ENCODE data around the gene ATXN10. TPM values are rescaled to one million over a fixed set of nuclear protein-coding genes. Genes with fewer than 3 reads are reported as not detected.

The ATXN10 gene
- total and polyA plus RNA-seq, 2 donors (not counting 1 experiment from before 2014, with no cell fraction given), result 52.3 to 95.5 TPM

- H3K27me3 Mint-ChIP-seq, result peaks cover 40% of the 10 kb centered on the region
- Histone ChIP-seq H3K4me1 (ENCODE audit: control insufficient read depth in 2 of 2, insufficient read depth in 2 of 2, low read length in 2 of 2) (no peaks in the 10 kb centered on the region), H3K4me3 (ENCODE audit: control extremely low read depth in 1 of 5, extremely low read depth in 1 of 5, insufficient read depth in 1 of 5, low read depth in 2 of 5, low read length in 4 of 5) (no peak overlapping the region), H4K20me1 (ENCODE audit: control insufficient read depth, insufficient read depth, low read length, poor library complexity, severe bottlenecking) (no peaks in the 10 kb centered on the region), H3K9me3 (ENCODE audit: control extremely low read depth in 1 of 3, control insufficient read depth in 2 of 3, insufficient read depth in 1 of 3, low read length in 2 of 3) (peaks cover 0 to 16% (median 2%) of the 10 kb centered on the region in 3 donors), H3K9ac (ENCODE audit: low read length) (no peak overlapping the region), H3K79me2 (ENCODE audit: control insufficient read depth, insufficient read depth, low read length) (no peaks in the 10 kb centered on the region), H2AFZ (ENCODE audit: insufficient read depth, low read depth, low read length, poor library complexity, severe bottlenecking) (no peak overlapping the region), H3K36me3 (replicated peaks in 1 of 2; ENCODE audit: control extremely low read depth in 1 of 2, control insufficient read depth in 1 of 2, extremely low read depth in 1 of 2, insufficient read depth in 2 of 2, low read length in 1 of 2) (no peaks in the 10 kb centered on the region), H3K27me3 (replicated peaks in 1 of 4; ENCODE audit: control extremely low read depth in 1 of 4, control insufficient read depth in 3 of 4, insufficient read depth in 4 of 4, low read length in 3 of 4) (peaks cover 0 to 34% (median 16%) of the 10 kb centered on the region in 4 experiments), H3K27ac (ENCODE audit: low read length in 2 of 2) (no peak overlapping the region), H3K4me2 (replicated peaks; ENCODE audit: low read depth, low read length, poor library complexity, severe bottlenecking) (no peak overlapping the region)
- intact Hi-C loops (cut with micrococcal nuclease), result no loop called here
- DNase-seq (no peak), ATAC-seq (ENCODE audit: low read depth) (no peak)
- ChIA-PET POLR2A (no interaction called here), CTCF (no interaction called here)
- peaks cover 9% of the 10 kb centered on the region for H3K4me1 Mint-ChIP-seq
- H3K27ac Mint-ChIP-seq, result no peak overlapping the region
- 11% methylated on average over 55 of the region's 55 CpGs for WGBS (ENCODE audit: insufficient coverage)
- H3K4me3 Mint-ChIP-seq, result no peak overlapping the region
- TF ChIP-seq, protein P1, sequence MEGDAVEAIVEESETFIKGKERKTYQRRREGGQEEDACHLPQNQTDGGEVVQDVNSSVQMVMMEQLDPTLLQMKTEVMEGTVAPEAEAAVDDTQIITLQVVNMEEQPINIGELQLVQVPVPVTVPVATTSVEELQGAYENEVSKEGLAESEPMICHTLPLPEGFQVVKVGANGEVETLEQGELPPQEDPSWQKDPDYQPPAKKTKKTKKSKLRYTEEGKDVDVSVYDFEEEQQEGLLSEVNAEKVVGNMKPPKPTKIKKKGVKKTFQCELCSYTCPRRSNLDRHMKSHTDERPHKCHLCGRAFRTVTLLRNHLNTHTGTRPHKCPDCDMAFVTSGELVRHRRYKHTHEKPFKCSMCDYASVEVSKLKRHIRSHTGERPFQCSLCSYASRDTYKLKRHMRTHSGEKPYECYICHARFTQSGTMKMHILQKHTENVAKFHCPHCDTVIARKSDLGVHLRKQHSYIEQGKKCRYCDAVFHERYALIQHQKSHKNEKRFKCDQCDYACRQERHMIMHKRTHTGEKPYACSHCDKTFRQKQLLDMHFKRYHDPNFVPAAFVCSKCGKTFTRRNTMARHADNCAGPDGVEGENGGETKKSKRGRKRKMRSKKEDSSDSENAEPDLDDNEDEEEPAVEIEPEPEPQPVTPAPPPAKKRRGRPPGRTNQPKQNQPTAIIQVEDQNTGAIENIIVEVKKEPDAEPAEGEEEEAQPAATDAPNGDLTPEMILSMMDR (IDR thresholded peaks at IDR 0.05), result no peak
- TF ChIP-seq EZH2 (IDR thresholded peaks at IDR 0.05; ENCODE audit: borderline replicate concordance, insufficient read depth, low read depth, low read length, poor library complexity, severe bottlenecking), result no peak
- no peaks in the 10 kb centered on the region for H3K9me3 Mint-ChIP-seq (ENCODE audit: insufficient read depth)
Measured at GRCh38 chr22:45866646-45867117, 195.0 kb downstream of the ATXN10 start.

GRCh38 chr22:45867118-45867905 is 195.7 kb downstream of the ATXN10 start:
- peaks cover 9% of the 10 kb centered on the region for H3K4me1 Mint-ChIP-seq
- no peak overlapping the region for H3K4me2 ChIP-seq (replicated peaks; ENCODE audit: low read depth, low read length, poor library complexity, severe bottlenecking)
- H3K36me3 ChIP-seq (replicated peaks in 1 of 2; ENCODE audit: control extremely low read depth in 1 of 2, control insufficient read depth in 1 of 2, extremely low read depth in 1 of 2, insufficient read depth in 2 of 2, low read length in 1 of 2), result no peaks in the 10 kb centered on the region
- no peak overlapping the region for H2AFZ ChIP-seq (ENCODE audit: insufficient read depth, low read depth, low read length, poor library complexity, severe bottlenecking)
- no peak overlapping the region for H3K4me3 ChIP-seq (ENCODE audit: control extremely low read depth in 1 of 5, extremely low read depth in 1 of 5, insufficient read depth in 1 of 5, low read depth in 2 of 5, low read length in 4 of 5)
- ChIA-PET CTCF (interaction anchor here (0.6 kb wide), 1 partner anchor 220 kb away, joined by 3 read pairs; no protein-coding TSS in a partner anchor), POLR2A (no interaction called here)
- no peaks in the 10 kb centered on the region for H3K9me3 Mint-ChIP-seq (ENCODE audit: insufficient read depth)
- no peaks in the 10 kb centered on the region for H3K4me1 ChIP-seq (ENCODE audit: control insufficient read depth in 2 of 2, insufficient read depth in 2 of 2, low read length in 2 of 2)
- H3K9ac ChIP-seq (ENCODE audit: low read length), result no peak overlapping the region
- H3K27ac Mint-ChIP-seq, result no peak overlapping the region
- no peak overlapping the region for H3K27ac ChIP-seq (ENCODE audit: low read length in 2 of 2)
- no peaks in the 10 kb centered on the region for H4K20me1 ChIP-seq (ENCODE audit: control insufficient read depth, insufficient read depth, low read length, poor library complexity, severe bottlenecking)
- intact Hi-C loops (cut with micrococcal nuclease), result no loop called here
- no peaks in the 10 kb centered on the region for H3K79me2 ChIP-seq (ENCODE audit: control insufficient read depth, insufficient read depth, low read length)
- H3K4me3 Mint-ChIP-seq, result no peak overlapping the region
- DNase-seq, result no peak
- peaks cover 1 to 19% (median 2%) of the 10 kb centered on the region in 3 donors for H3K9me3 ChIP-seq (ENCODE audit: control extremely low read depth in 1 of 3, control insufficient read depth in 2 of 3, insufficient read depth in 1 of 3, low read length in 2 of 3)
- peaks cover 40% of the 10 kb centered on the region for H3K27me3 Mint-ChIP-seq
- ATAC-seq (ENCODE audit: low read depth), result no peak
- H3K27me3 ChIP-seq (replicated peaks in 1 of 4; ENCODE audit: control extremely low read depth in 1 of 4, control insufficient read depth in 3 of 4, insufficient read depth in 4 of 4, low read length in 3 of 4), result peaks cover 0 to 34% (median 16%) of the 10 kb centered on the region in 4 experiments
- TF ChIP-seq, protein P1 (IDR thresholded peaks at IDR 0.05), result no peak
- TF ChIP-seq EZH2 (IDR thresholded peaks at IDR 0.05; ENCODE audit: borderline replicate concordance, insufficient read depth, low read depth, low read length, poor library complexity, severe bottlenecking), result no peak
- 6% methylated on average over 87 of the region's 87 CpGs for WGBS (ENCODE audit: insufficient coverage)
